HepG2 (cell line): ENCODE measurements around the gene DMAP1. TPM values are rescaled to one million over a fixed set of nuclear protein-coding genes. Genes with fewer than 3 reads are reported as not detected.

Experiments
- AKAP8 ChIP-seq: sonication (generic); formaldehyde crosslinking; IDR thresholded peaks from 2 replicates; pipeline ENCODE4 v1.5.1; 2020; ENCODE audit warnings: mild to moderate bottlenecking, missing genetic modification reagents
- BATF2 ChIP-seq: sonication (generic); formaldehyde crosslinking; IDR thresholded peaks from 2 replicates; pipeline ENCODE4 v1.8.0; 2022; ENCODE audit warnings: mild to moderate bottlenecking, missing genetic modification reagents, moderate library complexity
- DMAP1 ChIP-seq: IDR thresholded peaks from 2 replicates; pipeline ENCODE4 v1.6.1; 2016
- ERF ChIP-seq: IDR thresholded peaks from 2 replicates; pipeline ENCODE4 v1.6.1; 2018; ENCODE audit warnings: missing biosample characterization, missing genetic modification reagents
- GATAD2A ChIP-seq: IDR thresholded peaks from 2 replicates; pipeline ENCODE4 v1.6.1; 2016
- JARID2 ChIP-seq: sonication (generic); formaldehyde crosslinking; IDR thresholded peaks from 2 replicates; pipeline ENCODE4 v1.8.1; 2023; ENCODE audit warnings: missing genetic modification reagents, inconsistent platforms; ENCODE audit not compliant: insufficient replicate concordance
- JDP2 ChIP-seq: sonication (generic); formaldehyde crosslinking; IDR thresholded peaks from 2 replicates; pipeline ENCODE4 v1.8.1; 2022; ENCODE audit warnings: missing genetic modification reagents, borderline replicate concordance
- MTF1 ChIP-seq: sonication (generic); formaldehyde crosslinking; IDR thresholded peaks from 2 replicates; pipeline ENCODE4 v1.5.0; 2020; ENCODE audit warnings: missing genetic modification reagents
- PHF5A ChIP-seq: IDR thresholded peaks from one replicate; pipeline ENCODE4 v1.6.1; 2018; ENCODE audit warnings: low read depth, missing genetic modification reagents; ENCODE audit not compliant: unreplicated experiment
- RXRA ChIP-seq: sonication (generic); formaldehyde crosslinking; IDR thresholded peaks from 2 replicates; pipeline ENCODE4 v1.5.1; 2020; ENCODE audit warnings: missing genetic modification reagents
- SALL1 ChIP-seq: sonication (generic); formaldehyde crosslinking; IDR thresholded peaks from 2 replicates; pipeline ENCODE4 v1.8.0; 2022; ENCODE audit warnings: mild to moderate bottlenecking, missing genetic modification reagents
- SNAI1 ChIP-seq: sonication (generic); formaldehyde crosslinking; IDR thresholded peaks from 2 replicates; pipeline ENCODE4 v1.5.0; 2020; ENCODE audit warnings: mild to moderate bottlenecking, missing genetic modification reagents, borderline replicate concordance
- THAP11 ChIP-seq: IDR thresholded peaks from 2 replicates; pipeline ENCODE4 v1.6.1; 2016; ENCODE audit warnings: missing biosample characterization, missing genetic modification reagents
- THYN1 ChIP-seq: sonication (generic); formaldehyde crosslinking; IDR thresholded peaks from 2 replicates; pipeline ENCODE4 v1.8.1; 2023; ENCODE audit warnings: low read depth, mild to moderate bottlenecking, moderate library complexity, missing genetic modification reagents, borderline replicate concordance
- XRCC5 ChIP-seq: fragments of 200-400 bp; formaldehyde crosslinking; optimal IDR thresholded peaks from 2 replicates; pipeline ENCODE3; 2017; ENCODE audit warnings: mild to moderate bottlenecking, low read length
- polyA plus RNA-seq, 8 experiments: library from polyadenylated mRNA; depleted of rRNA in 3 of 8; stranded (reverse) in 7 of 8; unstranded in 1 of 8; fragments of >200 nt; fragmentation: Illumina TruSeq in 4 of 8; extraction: Trizol in 4 of 8; gene quantifications; 2 replicates each; pipeline versions ENCODE4 v1.2.1 to v1.2.3, GENCODE V29; 2011 to 2016; ENCODE audit warnings: low read depth in 4 of 8, missing spikeins in 1 of 8, mixed read lengths in 1 of 8; ENCODE audit not compliant: insufficient read depth in 1 of 8
- total RNA-seq, 5 experiments: library from RNA; depleted of rRNA; stranded (reverse); fragments of >200 nt; fragmentation: Illumina TruSeq; extraction: Trizol; gene quantifications; 2 replicates each; pipeline ENCODE4 v1.2.3, GENCODE V29; 2016; ENCODE audit warnings: low read depth in 1 of 5

The DMAP1 gene
- total and polyA plus RNA-seq, 2 of the 13 experiments (the other 11 are each of a cell fraction or from before 2014, with no cell fraction given): 17.6 to 32.7 TPM

GRCh38 chr1:44217809-44218410 lies 4.6 kb downstream of the DMAP1 start (continued):
- TF ChIP-seq PHF5A (no peak), SALL1 (CRISPR knock-in tag) (peak; percentile 53; the same call in 1 of the 2 replicates), THAP11 (CRISPR knock-in tag) (peak; percentile 49; the same call in 1 of the 2 replicates), XRCC5 (peak; percentile 79), GATAD2A (CRISPR knock-in tag) (no peak; the same call in 1 of the 2 replicates), THYN1 (CRISPR knock-in tag) (no peak), SNAI1 (CRISPR knock-in tag) (no peak), MTF1 (CRISPR knock-in tag) (no peak), DMAP1 (CRISPR knock-in tag) (0 out of 2 replicates have a peak, but pooled peaks have one; percentile 34), RXRA (CRISPR knock-in tag) (0 out of 2 replicates have a peak, but pooled peaks have one; percentile 19), BATF2 (CRISPR knock-in tag) (no peak), ERF (0 out of 2 replicates have a peak, but pooled peaks have one; percentile 43), AKAP8 (CRISPR knock-in tag) (no peak), JARID2 (CRISPR knock-in tag) (peak; percentile 45), JDP2 (CRISPR knock-in tag) (no peak)
